GM21619 (cell line): ENCODE results near the gene TTL.
A peak's percentile ranks its signal among the peaks of the same experiment; 100 is the strongest.
"Not testable (repeated sequence)": the region's sequence is repeated elsewhere in the genome, so short reads cannot be mapped to it uniquely, and the experiment has no call there.

ENCODE experiments used
- ATAC-seq: cut with Tn5 transposase; IDR thresholded peaks from one replicate; pipeline ENCODE4 v1.9.1; 2021; ENCODE audit not compliant: unreplicated experiment

The TTL gene

GRCh38 chr2:112474844-112475486, 7.0 kb upstream of the TTL start:
- ATAC-seq, result no peak

- no peak for ATAC-seq
Measured at GRCh38 chr2:112476434-112476833, 5.5 kb upstream of the TTL start.

GRCh38 chr2:112480530-112481049, 1.4 kb upstream of the TTL start:
- no peak for ATAC-seq

DNA sequence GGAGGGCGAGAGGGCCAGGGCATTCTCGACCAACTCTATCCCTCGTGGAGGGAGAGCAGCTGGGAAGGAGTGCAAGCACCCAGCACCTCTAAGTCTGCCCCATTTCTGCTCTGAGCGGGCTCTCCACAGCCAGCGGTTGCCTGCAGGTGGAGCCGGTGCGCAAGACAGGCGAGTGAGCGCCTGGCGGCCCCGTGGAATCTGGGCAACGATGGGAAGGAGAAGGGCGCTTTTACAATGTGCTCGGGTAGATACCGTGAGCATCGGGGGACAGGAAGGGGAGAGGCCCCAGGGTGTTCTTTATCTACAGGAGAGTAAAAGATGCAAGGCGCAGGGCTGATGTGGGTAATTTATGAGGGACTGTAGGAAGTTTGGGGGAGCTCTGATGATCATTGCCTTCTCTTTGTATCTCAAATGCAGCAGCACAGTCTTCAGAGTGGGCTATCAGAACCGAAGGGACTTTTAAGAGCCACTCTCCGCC, 867 bp upstream of the TTL start:
- peak; percentile 65 for ATAC-seq

DNA sequence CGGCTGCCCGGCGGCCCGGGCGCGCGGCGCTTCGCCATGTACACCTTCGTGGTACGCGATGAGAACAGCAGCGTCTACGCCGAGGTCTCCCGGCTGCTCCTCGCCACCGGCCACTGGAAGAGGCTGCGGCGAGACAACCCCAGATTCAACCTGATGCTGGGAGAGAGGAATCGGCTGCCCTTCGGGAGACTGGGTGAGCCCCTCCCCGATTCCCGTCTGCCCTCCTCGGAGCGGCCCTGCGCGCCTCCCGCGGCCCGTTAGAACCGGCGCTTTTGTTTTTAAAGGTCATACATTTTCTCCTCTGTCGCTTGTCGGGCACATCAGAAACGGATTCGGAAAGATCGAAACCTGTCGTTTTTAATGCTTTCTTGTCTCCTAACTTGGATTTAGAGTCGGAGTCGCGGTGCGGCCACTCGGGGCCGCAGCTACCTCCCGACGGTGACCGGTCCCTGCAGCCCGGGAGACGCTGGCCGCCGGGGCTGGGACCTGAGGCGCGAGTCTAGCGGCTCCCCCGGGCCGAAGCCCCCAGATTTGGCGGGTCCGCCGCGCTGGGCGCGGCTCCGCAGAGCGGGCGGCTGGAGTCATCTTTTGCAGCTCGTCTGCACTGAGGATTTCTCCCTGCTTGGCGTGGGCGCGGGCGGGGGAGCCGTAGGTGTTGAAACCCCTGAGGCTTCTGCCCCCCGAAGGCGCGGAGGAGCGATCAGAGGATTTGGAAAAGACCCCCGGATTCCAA, 519 bp downstream of the TTL start:
- peak; percentile 4 for ATAC-seq

- ATAC-seq, result no peak
Measured at GRCh38 chr2:112483042-112483473, 1.1 kb downstream of the TTL start.

DNA sequence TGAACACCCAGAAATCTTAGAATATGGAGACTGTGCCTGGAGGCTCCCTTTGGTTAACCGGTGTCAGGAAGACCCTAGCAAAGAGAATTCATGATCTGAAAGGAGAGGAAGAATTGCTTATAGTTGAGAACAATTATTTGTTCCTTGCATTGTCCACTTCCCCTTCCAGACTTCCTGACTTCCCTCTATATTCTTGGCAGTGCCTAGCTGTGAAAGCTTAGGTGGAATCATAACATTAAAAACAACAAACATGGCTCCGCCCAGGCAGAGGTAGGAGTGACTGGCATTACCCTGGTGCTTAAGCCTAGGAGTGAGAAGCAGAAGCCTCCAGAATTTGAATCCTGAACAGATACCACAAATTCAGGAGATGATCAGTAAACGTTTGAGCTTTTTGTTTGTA, 1.9 kb downstream of the TTL start:
- no peak for ATAC-seq

DNA sequence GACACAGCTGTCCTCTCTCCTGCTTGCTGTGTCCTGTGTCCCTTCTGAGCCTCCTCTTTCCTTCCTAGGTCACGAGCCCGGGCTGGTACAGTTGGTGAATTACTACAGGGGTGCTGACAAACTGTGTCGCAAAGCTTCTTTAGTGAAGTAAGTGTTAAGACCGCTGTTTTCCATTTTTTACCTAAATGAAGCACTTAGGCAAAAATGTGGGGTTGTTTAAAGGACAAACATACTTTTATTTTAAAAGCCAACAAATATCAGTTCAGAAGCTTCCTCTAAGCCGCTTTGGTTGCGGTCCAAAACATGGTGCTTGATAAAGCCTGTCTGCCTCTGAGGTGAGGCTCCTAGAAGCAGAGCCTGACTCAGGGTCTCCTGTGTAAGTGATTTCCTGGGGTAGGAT, 3.9 kb downstream of the TTL start:
- no peak for ATAC-seq

- no peak for ATAC-seq
Measured at GRCh38 chr2:112486895-112487294, 4.9 kb downstream of the TTL start.

DNA sequence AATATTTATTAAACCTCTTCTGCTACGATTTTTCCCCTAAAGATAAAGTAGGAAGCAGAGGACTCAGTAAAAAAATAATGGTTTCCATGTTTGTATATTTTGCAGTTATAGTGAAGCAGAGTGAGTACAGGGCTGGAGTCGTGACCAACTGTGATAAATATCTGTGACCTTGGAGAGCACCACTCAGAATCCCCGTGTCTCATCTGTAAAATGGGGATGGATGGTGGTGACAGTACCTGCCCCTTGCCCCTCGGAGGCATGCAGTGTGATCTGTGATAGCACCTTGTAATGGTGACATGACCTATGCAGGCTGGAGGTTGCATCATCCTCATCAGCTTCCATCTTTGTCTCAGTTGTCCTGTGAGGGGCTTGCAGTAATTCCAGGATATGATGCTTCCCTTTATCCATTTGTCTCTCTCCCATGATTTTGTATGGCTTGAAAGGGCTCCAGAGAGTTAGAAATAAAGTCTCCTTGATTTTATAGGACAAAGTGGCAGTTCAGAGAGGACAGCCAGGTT, 5.5 kb downstream of the TTL start:
- no peak for ATAC-seq

DNA sequence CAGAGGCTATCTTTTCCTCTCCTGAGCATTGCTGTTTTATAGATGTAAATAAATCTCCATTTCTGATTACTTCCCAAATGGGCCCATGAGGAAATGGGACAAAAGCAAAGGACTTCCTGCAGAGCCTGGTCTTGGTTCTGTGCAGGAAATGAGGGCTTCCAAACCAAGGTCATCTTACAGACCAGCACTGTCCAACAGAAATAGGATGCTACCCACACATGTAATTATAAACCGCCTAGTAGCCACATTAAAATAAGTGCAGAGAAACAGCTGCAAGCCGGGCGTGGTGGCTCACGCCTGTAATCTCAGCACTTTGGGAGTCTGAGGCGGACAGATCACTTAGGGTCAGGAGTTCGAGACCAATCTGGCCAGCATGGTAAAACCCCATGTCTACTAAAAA, 6.2 kb downstream of the TTL start:
- no peak for ATAC-seq

GRCh38 chr2:112491946-112492345, 10.0 kb downstream of the TTL start:
- no peak for ATAC-seq

DNA sequence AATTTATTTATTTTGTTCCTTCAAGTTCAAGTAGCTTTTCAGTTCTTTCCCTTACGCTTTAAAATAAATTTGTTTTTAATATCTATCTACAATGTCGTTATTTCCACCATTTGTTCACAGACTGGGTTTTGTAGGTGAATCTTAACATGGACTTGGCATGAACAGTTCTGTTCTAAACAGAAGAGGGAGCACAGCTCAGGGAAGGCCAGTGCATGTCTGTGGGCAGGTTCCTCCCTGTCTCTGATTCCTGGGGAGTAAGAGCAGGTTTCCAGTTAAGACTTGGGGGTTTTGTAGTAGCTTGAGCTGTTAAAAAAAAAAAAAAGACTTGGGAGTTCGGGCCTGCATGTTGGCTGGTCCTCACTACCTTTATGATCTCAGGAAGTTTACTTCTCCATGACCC, 11.1 kb downstream of the TTL start:
- no peak for ATAC-seq

DNA sequence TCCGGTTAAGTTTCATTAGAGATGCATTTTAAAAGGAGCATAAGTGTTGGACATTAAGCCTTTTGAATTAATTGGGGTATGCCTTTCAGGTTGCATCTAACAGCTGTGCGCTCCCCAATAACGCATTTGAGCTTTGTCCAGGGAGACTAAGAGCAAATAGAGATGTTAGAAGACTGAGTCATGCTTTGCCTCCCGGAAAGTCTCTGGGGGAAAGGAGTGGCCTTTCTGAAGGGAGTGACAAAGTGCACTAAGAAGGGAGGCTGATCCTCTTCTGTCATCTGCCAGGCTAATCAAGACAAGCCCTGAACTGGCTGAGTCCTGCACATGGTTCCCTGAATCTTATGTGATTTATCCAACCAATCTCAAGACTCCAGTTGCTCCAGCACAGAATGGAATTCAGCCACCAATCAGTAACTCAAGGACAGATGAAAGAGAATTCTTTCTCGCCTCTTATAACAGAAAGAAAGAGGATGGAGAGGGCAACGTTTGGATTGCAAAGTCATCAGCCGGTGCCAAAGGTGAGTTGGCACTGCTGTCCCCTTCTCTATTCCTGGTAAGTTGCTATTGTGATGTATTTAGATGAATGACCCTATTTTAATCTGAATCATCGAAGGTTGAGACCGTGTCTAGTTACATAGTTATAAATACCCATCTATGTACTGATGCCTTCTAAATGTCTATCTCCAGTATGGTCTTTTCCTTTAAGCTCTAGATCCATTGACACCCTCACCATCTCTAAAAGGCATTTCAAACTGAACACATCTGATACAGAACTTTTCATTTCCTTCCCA, 12.1 kb downstream of the TTL start:
- ATAC-seq, result no peak

DNA sequence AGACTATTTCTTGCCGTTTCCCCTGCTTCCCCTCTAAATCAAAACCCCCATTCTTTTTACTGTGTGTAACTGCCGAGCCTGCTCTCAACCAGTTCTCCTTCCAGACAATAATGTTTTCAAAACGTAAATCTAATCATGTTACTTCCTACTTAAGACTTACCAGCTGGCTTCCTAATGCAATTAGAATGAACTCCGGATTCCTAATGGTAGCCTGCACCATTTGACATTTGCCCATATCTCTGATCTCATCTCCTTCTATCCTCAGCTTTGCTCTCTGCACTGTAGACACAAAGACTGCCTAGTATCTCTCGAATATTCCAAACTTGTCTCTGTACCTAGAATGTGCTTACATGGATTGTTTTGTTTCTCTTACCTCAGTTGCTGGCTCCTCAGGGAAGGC, 12.9 kb downstream of the TTL start:
- no peak for ATAC-seq

DNA sequence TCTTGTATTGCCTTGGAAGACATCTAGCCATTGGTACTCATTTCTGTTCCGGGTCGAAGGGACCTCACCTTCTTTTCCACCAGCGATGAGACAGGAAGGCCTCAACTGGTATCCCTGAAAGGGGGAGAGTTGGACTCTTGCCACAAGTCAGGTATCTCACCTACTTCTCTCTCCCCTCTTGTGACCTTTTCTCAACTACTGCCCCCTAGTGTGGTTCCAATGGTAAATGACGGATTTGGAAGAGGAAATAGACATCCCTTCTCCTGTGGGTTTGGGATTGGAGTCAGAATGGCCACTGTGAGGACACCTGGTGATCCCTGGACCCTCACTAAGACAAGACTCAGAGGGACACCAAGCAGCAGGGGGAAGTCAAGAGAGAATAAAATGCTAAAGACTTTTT, 13.9 kb downstream of the TTL start:
- ATAC-seq, result not testable (repeated sequence)

GRCh38 chr2:112500850-112501484, 19.0 kb downstream of the TTL start:
- ATAC-seq, result peak; percentile 51

DNA sequence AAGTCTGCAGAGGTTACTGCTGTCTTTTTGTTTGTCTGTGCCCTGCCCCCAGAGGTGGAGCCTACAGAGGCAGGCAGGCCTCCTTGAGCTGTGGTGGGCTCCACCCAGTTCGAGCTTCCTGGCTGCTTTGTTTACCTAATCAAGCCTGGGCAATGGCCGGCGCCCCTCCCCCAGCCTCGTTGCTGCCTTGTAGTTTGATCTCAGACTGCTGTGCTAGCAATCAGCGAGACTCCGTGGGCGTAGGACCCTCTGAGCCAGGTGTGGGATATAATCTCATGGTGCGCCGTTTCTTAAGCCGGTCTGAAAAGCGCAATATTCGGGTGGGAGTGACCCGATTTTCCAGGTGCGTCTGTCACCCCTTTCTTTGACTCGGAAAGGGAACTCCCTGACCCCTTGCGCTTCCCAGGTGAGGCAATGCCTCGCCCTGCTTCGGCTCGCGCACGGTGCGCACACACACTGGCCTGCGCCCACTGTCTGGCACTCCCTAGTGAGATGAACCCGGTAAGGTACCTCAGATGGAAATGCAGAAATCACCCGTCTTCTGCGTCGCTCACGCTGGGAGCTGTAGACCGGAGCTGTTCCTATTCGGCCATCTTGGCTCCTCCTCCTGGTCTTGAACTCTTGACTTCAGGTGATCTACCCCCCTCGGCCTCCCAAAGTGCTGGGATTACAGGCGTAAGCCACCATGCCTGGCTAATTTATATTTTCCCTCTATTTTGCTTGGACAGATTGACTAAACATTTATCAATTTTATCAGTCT, 27.5 kb downstream of the TTL start:
- ATAC-seq, result not testable (repeated sequence)

GRCh38 chr2:112516801-112517200, 34.8 kb downstream of the TTL start:
- ATAC-seq, result no peak

- ATAC-seq, result no peak
Measured at GRCh38 chr2:112518807-112519206, 36.9 kb downstream of the TTL start.
